Stomach (tissue), 9 donors: ENCODE measurements around the gene DYRK1A. TPM values are rescaled to one million over a fixed set of nuclear protein-coding genes. Genes with fewer than 3 reads are reported as not detected.
A peak's percentile ranks its signal among the peaks of the same experiment; 100 is the strongest.

Experiments used
- DNase-seq, 2 donors: peaks; one replicate each; pipeline versions ENCODE4 v3.0.0 to v3.0.0-alpha.2; 2013 to 2019
- H3K27ac ChIP-seq, 5 donors: fragments of 200-600 bp in 4 of 5; sonication (generic) in 4 of 5; one replicate each; pipeline ENCODE4 v1.5.1; 2013 to 2019; ENCODE audit warnings: mild to moderate bottlenecking in 1 of 5, moderate library complexity in 1 of 5
- H3K27me3 ChIP-seq, 3 donors: fragments of 200-600 bp; sonication (generic); one replicate each; pipeline ENCODE4 v1.5.1; 2017 to 2019; ENCODE audit warnings: mixed run types in 1 of 3
- H3K36me3 ChIP-seq, 4 donors: fragments of 200-600 bp; sonication (generic); 1 replicate in 3 of 4; 2 replicates in 1 of 4; pipeline ENCODE4 v1.5.1; 2016 to 2019
- H3K4me1 ChIP-seq, 4 donors: fragments of 200-600 bp; sonication (generic); one replicate each; pipeline ENCODE4 v1.5.1; 2016 to 2019
- H3K4me3 ChIP-seq, 4 donors: fragments of 200-600 bp; sonication (generic) in 3 of 4; one replicate each; pipeline ENCODE4 v1.5.1; 2016 to 2019; ENCODE audit warnings: mild to moderate bottlenecking in 1 of 4
- H3K9me3 ChIP-seq, 4 donors: fragments of 200-600 bp; sonication (generic); one replicate each; pipeline ENCODE4 v1.5.1; 2016 to 2019
- EP300 ChIP-seq: sonication (generic); formaldehyde crosslinking; IDR thresholded peaks from one replicate; pipeline ENCODE4 v1.6.1; 2017; ENCODE audit warnings: antibody characterized with exemption
- POLR2A ChIP-seq, 4 donors: fragments of 450-650 bp; IDR thresholded peaks; one replicate each; pipeline ENCODE4 v1.6.1; 2016; ENCODE audit warnings: antibody characterized with exemption in 4 of 4, control low read depth in 2 of 4, mild to moderate bottlenecking in 1 of 4, moderate library complexity in 1 of 4
- POLR2AphosphoS5 ChIP-seq, 3 donors: sonication (generic); formaldehyde crosslinking; IDR thresholded peaks; one replicate each; pipeline ENCODE4 v1.6.1; 2016; ENCODE audit warnings: antibody characterized with exemption in 3 of 3
- WGBS, 5 donors: extraction: QIAGEN DNeasy Blood & Tissue Kit in 3 of 5; methylation state at CpG; one replicate each; pipeline versions ENCODE4 v1.1.5 to v1.1.7; 2013 to 2018; 5-methylcytosine and 5-hydroxymethylcytosine counted together
- intact Hi-C: fragments of 100-400 bp; cut with DNase I; formaldehyde crosslinking; loops from one replicate; pipeline ENCODE4 v1.15.1; 2023; ENCODE audit warnings: low total_unique reads
- polyA plus RNA-seq, 3 donors: library from polyadenylated mRNA; stranded (reverse); fragments of 200-250 nt; gene quantifications; one replicate each; pipeline ENCODE4 v1.2.3, GENCODE V29; 2013
- total RNA-seq, 5 donors: library from RNA; depleted of rRNA; stranded (reverse); fragments of >200 nt; gene quantifications; one replicate each; pipeline versions ENCODE4 v1.1.0 to v1.2.3, GENCODE V29; 2014 to 2016
- TF ChIP-seq, protein P1 (sequence below), 7 experiments: fragments of 450-650 bp in 4 of 7; fragments of 200-600 bp in 3 of 7; sonication (generic) in 3 of 7; IDR thresholded peaks; one replicate each; pipeline ENCODE4 v1.5.1; 2016 to 2019; ENCODE audit warnings: antibody characterized with exemption in 7 of 7, control low read depth in 2 of 7, mild to moderate bottlenecking in 1 of 7
- donor health status: healthy with polysubstance abuse.
- donor health status: Bipolar disorder and iron deficiency.
- donor health status: healthy.

DYRK1A gene
- total and polyA plus RNA-seq, 8 donors = 10.1 to 124 (median 67.0) TPM

DNA sequence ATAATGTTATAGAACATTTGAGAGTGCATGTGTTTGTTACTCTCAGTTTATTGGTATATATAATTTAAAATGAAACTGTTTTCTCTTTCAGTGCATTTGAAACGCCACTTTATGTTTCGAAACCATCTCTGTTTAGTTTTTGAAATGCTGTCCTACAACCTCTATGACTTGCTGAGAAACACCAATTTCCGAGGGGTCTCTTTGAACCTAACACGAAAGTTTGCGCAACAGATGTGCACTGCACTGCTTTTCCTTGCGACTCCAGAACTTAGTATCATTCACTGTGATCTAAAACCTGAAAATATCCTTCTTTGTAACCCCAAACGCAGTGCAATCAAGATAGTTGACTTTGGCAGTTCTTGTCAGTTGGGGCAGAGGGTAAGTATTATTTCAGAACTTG, 123.5 kb downstream of the DYRK1A start:
- peaks cover 0 to 11% (median 4%) of the 10 kb centered on the region in 4 donors for H3K4me1 ChIP-seq

GRCh38 chr21:37496972-37497371, 130.4 kb downstream of the DYRK1A start:
- Histone ChIP-seq H3K9me3 (no peaks in the 10 kb centered on the region), H3K27me3 (no peaks in the 10 kb centered on the region), H3K4me1 (peaks cover 0 to 4% (median 0%) of the 10 kb centered on the region in 4 donors), H3K36me3 (peaks cover 0 to 76% (median 61%) of the 10 kb centered on the region in 4 donors), H3K4me3 (no peak overlapping the region), H3K27ac (no peak overlapping the region)
- WGBS, 5 donors = 72 to 79% (median 74%) methylated on average over 4 of the region's 4 CpGs
- DNase-seq = peak in 1 of 2 donors; percentile 23
- no peak for TF ChIP-seq POLR2AphosphoS5 (IDR thresholded peaks at IDR 0.05)
- TF ChIP-seq, protein P1, sequence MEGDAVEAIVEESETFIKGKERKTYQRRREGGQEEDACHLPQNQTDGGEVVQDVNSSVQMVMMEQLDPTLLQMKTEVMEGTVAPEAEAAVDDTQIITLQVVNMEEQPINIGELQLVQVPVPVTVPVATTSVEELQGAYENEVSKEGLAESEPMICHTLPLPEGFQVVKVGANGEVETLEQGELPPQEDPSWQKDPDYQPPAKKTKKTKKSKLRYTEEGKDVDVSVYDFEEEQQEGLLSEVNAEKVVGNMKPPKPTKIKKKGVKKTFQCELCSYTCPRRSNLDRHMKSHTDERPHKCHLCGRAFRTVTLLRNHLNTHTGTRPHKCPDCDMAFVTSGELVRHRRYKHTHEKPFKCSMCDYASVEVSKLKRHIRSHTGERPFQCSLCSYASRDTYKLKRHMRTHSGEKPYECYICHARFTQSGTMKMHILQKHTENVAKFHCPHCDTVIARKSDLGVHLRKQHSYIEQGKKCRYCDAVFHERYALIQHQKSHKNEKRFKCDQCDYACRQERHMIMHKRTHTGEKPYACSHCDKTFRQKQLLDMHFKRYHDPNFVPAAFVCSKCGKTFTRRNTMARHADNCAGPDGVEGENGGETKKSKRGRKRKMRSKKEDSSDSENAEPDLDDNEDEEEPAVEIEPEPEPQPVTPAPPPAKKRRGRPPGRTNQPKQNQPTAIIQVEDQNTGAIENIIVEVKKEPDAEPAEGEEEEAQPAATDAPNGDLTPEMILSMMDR (IDR thresholded peaks at IDR 0.05) = peak in 1 of 7 experiments; percentile 24
- intact Hi-C loops = no loop called here

More for the DNA sequence above, 123.5 kb downstream of the DYRK1A start:
- Histone ChIP-seq H3K4me3 (no peak overlapping the region), H3K27ac (no peak overlapping the region), H3K9me3 (no peaks in the 10 kb centered on the region), H3K36me3 (peaks cover 4 to 85% (median 60%) of the 10 kb centered on the region in 4 donors), H3K27me3 (no peaks in the 10 kb centered on the region)
- intact Hi-C loops = no loop called here
- no peak for DNase-seq
- TF ChIP-seq EP300 (no peak), POLR2AphosphoS5 (IDR thresholded peaks at IDR 0.05) (no peak), POLR2A (IDR thresholded peaks at IDR 0.05) (no peak)
- TF ChIP-seq, protein P1 (IDR thresholded peaks at IDR 0.05) = no peak
- 89 to 94% (median 90%) methylated on average over 7 of the region's 7 CpGs for WGBS, 5 donors

- no peak overlapping the region for H3K27ac ChIP-seq
- no peak for DNase-seq
- peaks cover 0 to 6% (median 0%) of the 10 kb centered on the region in 4 donors for H3K9me3 ChIP-seq
- peaks cover 0 to 69% (median 56%) of the 10 kb centered on the region in 4 donors for H3K36me3 ChIP-seq
- H3K27me3 ChIP-seq = no peaks in the 10 kb centered on the region
- H3K4me1 ChIP-seq = peaks cover 0 to 4% (median 0%) of the 10 kb centered on the region in 4 donors
- intact Hi-C loops = no loop called here
- TF ChIP-seq, protein P1 (IDR thresholded peaks at IDR 0.05) = no peak
- no peak for TF ChIP-seq EP300
- TF ChIP-seq POLR2A (IDR thresholded peaks at IDR 0.05) = no peak
- TF ChIP-seq POLR2AphosphoS5 (IDR thresholded peaks at IDR 0.05) = no peak
- WGBS, 5 donors = 94 to 100% (median 100%) methylated on average over 1 of the region's 1 CpG
- no peak overlapping the region for H3K4me3 ChIP-seq
These were observed 132.1 kb downstream of the DYRK1A start for GRCh38 chr21:37498664-37499063.

GRCh38 chr21:37502947-37503346, 136.4 kb downstream of the DYRK1A start:
- no peaks in the 10 kb centered on the region for H3K27me3 ChIP-seq
- peaks cover 0 to 6% (median 0%) of the 10 kb centered on the region in 4 donors for H3K9me3 ChIP-seq
- no peak for TF ChIP-seq EP300
- TF ChIP-seq POLR2AphosphoS5 (IDR thresholded peaks at IDR 0.05) = no peak
- TF ChIP-seq POLR2A (IDR thresholded peaks at IDR 0.05) = no peak
- TF ChIP-seq, protein P1 (IDR thresholded peaks at IDR 0.05) = no peak
- intact Hi-C loops = no loop called here
- H3K4me3 ChIP-seq = no peak overlapping the region
- no peak for DNase-seq
- no peak overlapping the region for H3K27ac ChIP-seq
- H3K4me1 ChIP-seq = peaks cover 0 to 6% (median 4%) of the 10 kb centered on the region in 4 donors
- peaks cover 32 to 76% (median 63%) of the 10 kb centered on the region in 4 donors for H3K36me3 ChIP-seq
- WGBS, 5 donors = 90 to 95% (median 91%) methylated on average over 3 of the region's 3 CpGs
